Liver (tissue), 9 donors: ENCODE results near the gene ADGRG1. TPM values are rescaled to one million over a fixed set of nuclear protein-coding genes. Genes with fewer than 3 reads are reported as not detected.

Experiments
- DNase-seq: peaks from one replicate; pipeline ENCODE4 v3.0.0-alpha.2; 2017; ENCODE audit warnings: low spot score
- H3K27ac ChIP-seq, 2 donors: one replicate each; pipeline ENCODE4 v1.7.0; 2013; ENCODE audit warnings: inconsistent platforms in 2 of 2, low read length in 2 of 2, control low read depth in 1 of 2, low read depth in 1 of 2, mild to moderate bottlenecking in 1 of 2
- H3K27me3 ChIP-seq, 4 donors: one replicate each; pipeline versions ENCODE4 v1.6.1 to v1.7.0; 2013; ENCODE audit warnings: low read length in 3 of 4, inconsistent platforms in 1 of 4, mild to moderate bottlenecking in 1 of 4, moderate library complexity in 1 of 4; ENCODE audit not compliant: control insufficient read depth in 4 of 4, insufficient read depth in 4 of 4
- H3K36me3 ChIP-seq, 4 donors: one replicate each; pipeline versions ENCODE4 v1.6.1 to v1.7.0; 2013; ENCODE audit warnings: low read length in 3 of 4, mild to moderate bottlenecking in 3 of 4, low read depth in 1 of 4, moderate library complexity in 1 of 4; ENCODE audit not compliant: control insufficient read depth in 4 of 4, insufficient read depth in 3 of 4
- H3K4me1 ChIP-seq, 4 donors: one replicate each; pipeline versions ENCODE4 v1.6.1 to v1.7.0; 2013; ENCODE audit warnings: low read length in 3 of 4, mild to moderate bottlenecking in 3 of 4, moderate library complexity in 1 of 4; ENCODE audit not compliant: control insufficient read depth in 4 of 4, insufficient read depth in 4 of 4
- H3K4me3 ChIP-seq, 3 donors: one replicate each; pipeline versions ENCODE4 v1.6.1 to v1.7.0; 2013; ENCODE audit warnings: low read length in 3 of 3, control low read depth in 1 of 3, low read depth in 1 of 3, mild to moderate bottlenecking in 1 of 3
- H3K9ac ChIP-seq, 2 donors: one replicate each; pipeline ENCODE4 v1.7.0; 2013; ENCODE audit warnings: low read length in 2 of 2, mild to moderate bottlenecking in 2 of 2, moderate library complexity in 2 of 2, control low read depth in 1 of 2, low read depth in 1 of 2
- H3K9me3 ChIP-seq, 4 donors: one replicate each; pipeline versions ENCODE4 v1.6.1 to v1.7.0; 2013; ENCODE audit warnings: low read length in 3 of 4; ENCODE audit not compliant: control insufficient read depth in 4 of 4
- ATF3 ChIP-seq: IDR thresholded peaks from 2 replicates; pipeline ENCODE4 v1.6.1; 2016; ENCODE audit warnings: antibody characterized with exemption
- CTCF ChIP-seq: fragments of 150-350 bp; IDR thresholded peaks from 2 replicates; pipeline ENCODE4 v1.5.1; 2017; ENCODE audit warnings: improper control_type of control experiment, low read depth, low read length; ENCODE audit not compliant: missing input control
- EGR1 ChIP-seq, 2 donors: IDR thresholded peaks; 2 replicates each; pipeline ENCODE4 v1.6.1; 2016 to 2018; ENCODE audit warnings: antibody characterized with exemption in 2 of 2, low read depth in 2 of 2
- FOXA2 ChIP-seq: IDR thresholded peaks from 2 replicates; pipeline ENCODE4 v1.6.1; 2016; ENCODE audit warnings: antibody characterized with exemption
- GABPA ChIP-seq, 2 donors: IDR thresholded peaks in 1 of 2; conservative IDR thresholded peaks in 1 of 2; 2 replicates each; pipeline ENCODE4 v1.6.1; 2016; ENCODE audit warnings: antibody characterized with exemption in 2 of 2, mild to moderate bottlenecking in 1 of 2, moderate library complexity in 1 of 2
- HNF4A ChIP-seq, 2 donors: conservative IDR thresholded peaks; 2 replicates each; pipeline ENCODE4 v1.6.1; 2016; ENCODE audit warnings: antibody characterized with exemption in 2 of 2, mild to moderate bottlenecking in 2 of 2
- HNF4G ChIP-seq: IDR thresholded peaks from 2 replicates; pipeline ENCODE4 v1.6.1; 2016; ENCODE audit warnings: antibody characterized with exemption
- JUND ChIP-seq, 2 donors: IDR thresholded peaks; 2 replicates each; pipeline ENCODE4 v1.6.1; 2016; ENCODE audit warnings: antibody characterized with exemption in 2 of 2
- MAX ChIP-seq: IDR thresholded peaks from 2 replicates; pipeline ENCODE4 v1.6.1; 2016; ENCODE audit warnings: antibody characterized with exemption
- NR2F2 ChIP-seq: IDR thresholded peaks from 2 replicates; pipeline ENCODE4 v1.6.1; 2016; ENCODE audit warnings: antibody characterized with exemption
- RAD21 ChIP-seq, 2 donors: IDR thresholded peaks; 2 replicates each; pipeline ENCODE4 v1.6.1; 2016; ENCODE audit warnings: antibody characterized with exemption in 2 of 2, mild to moderate bottlenecking in 2 of 2
- REST ChIP-seq: IDR thresholded peaks from 2 replicates; pipeline ENCODE4 v1.6.1; 2016; ENCODE audit warnings: antibody characterized with exemption, mild to moderate bottlenecking
- RXRA ChIP-seq, 2 donors: IDR thresholded peaks; 2 replicates each; pipeline ENCODE4 v1.6.1; 2017 to 2018; ENCODE audit warnings: antibody characterized with exemption in 2 of 2, mild to moderate bottlenecking in 1 of 2
- SP1 ChIP-seq: IDR thresholded peaks from 2 replicates; pipeline ENCODE4 v1.6.1; 2018; ENCODE audit warnings: antibody characterized with exemption, mild to moderate bottlenecking
- TAF1 ChIP-seq: conservative IDR thresholded peaks from 2 replicates; pipeline ENCODE4 v1.6.1; 2016; ENCODE audit warnings: antibody characterized with exemption, mild to moderate bottlenecking
- ZBTB33 ChIP-seq: IDR thresholded peaks from 2 replicates; pipeline ENCODE4 v1.6.1; 2016; ENCODE audit warnings: antibody characterized with exemption
- WGBS: extraction: QIAGEN DNeasy Blood & Tissue Kit; methylation state at CpG from one replicate; pipeline ENCODE4 v1.1.7; 2013; 5-methylcytosine and 5-hydroxymethylcytosine counted together
- polyA plus RNA-seq, 2 donors: library from polyadenylated mRNA; stranded (reverse) in 1 of 2; unstranded in 1 of 2; fragments of 200-250 nt in 1 of 2; fragments of >200 nt in 1 of 2; fragmentation: Nextera tagmentation in 1 of 2; extraction: Ambion mirVana in 1 of 2; gene quantifications; one replicate each; pipeline versions ENCODE4 v1.2.1 to v1.2.3, GENCODE V29; 2013 to 2015
- total RNA-seq, 2 donors: library from RNA; depleted of rRNA; stranded (reverse); fragments of >200 nt; gene quantifications; one replicate each; pipeline ENCODE4 v1.2.3, GENCODE V29; 2014
- donor health status: healthy.
- donor health status: healthy.
- donor health status: healthy.
- donor health status: healthy.
- donor health status: healthy.

The ADGRG1 gene
- total and polyA plus RNA-seq, 4 donors = 1.7 to 3.3 (median 2.0) TPM

GRCh38 chr16:57634171-57634570 lies 5.7 kb downstream of the ADGRG1 start:
- H3K4me3 ChIP-seq = no peak overlapping the region
- H3K9ac ChIP-seq = no peak overlapping the region
- H3K27ac ChIP-seq = no peak overlapping the region
- H3K9me3 ChIP-seq = no peaks in the 10 kb centered on the region
- TF ChIP-seq GABPA (IDR thresholded peaks at IDR 0.05 in 1 of 2, conservative IDR thresholded peaks at IDR 0.05 in 1 of 2) (no peak), CTCF (no peak), SP1 (no peak), NR2F2 (no peak), MAX (no peak), FOXA2 (no peak), TAF1 (no peak), ZBTB33 (no peak), REST (no peak), RAD21 (IDR thresholded peaks at IDR 0.05) (no peak), EGR1 (IDR thresholded peaks at IDR 0.05; ENCODE audit: low read depth in 2 of 2) (no peak), HNF4G (no peak), ATF3 (no peak), JUND (IDR thresholded peaks at IDR 0.05) (no peak), RXRA (IDR thresholded peaks at IDR 0.05) (no peak), HNF4A (conservative IDR thresholded peaks at IDR 0.05) (no peak)
- no peaks in the 10 kb centered on the region for H3K36me3 ChIP-seq
- no peaks in the 10 kb centered on the region for H3K27me3 ChIP-seq
- DNase-seq = no peak
- H3K4me1 ChIP-seq = peaks cover 4 to 21% (median 12%) of the 10 kb centered on the region in 4 donors
- WGBS = 82% methylated on average over 4 of the region's 4 CpGs
